Heart right ventricle (tissue), 16 donors: ENCODE results near the gene ATXN8OS. TPM values are rescaled to one million over a fixed set of nuclear protein-coding genes. Genes with fewer than 3 reads are reported as not detected.

Source experiments
- ATAC-seq, 8 donors: fragments of 200-7000 bp; cut with Tn5 transposase; one replicate each; pipeline ENCODE4 v1.9.1; 2020; ENCODE audit warnings: mild to moderate bottlenecking in 8 of 8, moderate library complexity in 8 of 8, moderate number of reproducible peaks in 1 of 8
- DNase-seq, 2 donors: peaks; one replicate each; pipeline ENCODE4 v3.0.0-alpha.2; 2020
- H3K27ac ChIP-seq, 10 donors: fragments of 200-600 bp; sonication (generic) in 2 of 10; one replicate each; pipeline versions ENCODE4 v1.5.0 to v1.8.0; 2020 to 2022; ENCODE audit warnings: mild to moderate bottlenecking in 3 of 10
- H3K27me3 ChIP-seq, 7 donors: fragments of 200-600 bp; one replicate each; pipeline ENCODE4 v1.8.0; 2021 to 2022; ENCODE audit warnings: mild to moderate bottlenecking in 2 of 7
- H3K36me3 ChIP-seq, 9 donors: fragments of 200-600 bp; sonication (generic) in 1 of 9; one replicate each; pipeline versions ENCODE4 v1.5.0 to v1.8.0; 2020 to 2022; ENCODE audit warnings: mild to moderate bottlenecking in 2 of 9
- H3K4me1 ChIP-seq, 9 donors: fragments of 200-600 bp; sonication (generic) in 1 of 9; one replicate each; pipeline versions ENCODE4 v1.5.0 to v1.8.0; 2020 to 2022; ENCODE audit warnings: mild to moderate bottlenecking in 4 of 9
- H3K4me3 ChIP-seq, 10 donors: fragments of 200-600 bp; sonication (generic) in 2 of 10; one replicate each; pipeline versions ENCODE4 v1.5.0 to v1.8.0; 2020 to 2022; ENCODE audit warnings: mild to moderate bottlenecking in 7 of 10, moderate library complexity in 2 of 10
- H3K9me3 ChIP-seq, 11 donors: fragments of 200-600 bp in 10 of 11; sonication (generic) in 2 of 11; one replicate each; pipeline versions ENCODE4 v1.5.0 to v1.8.0; 2013 to 2022; ENCODE audit warnings: mild to moderate bottlenecking in 2 of 11, control low read depth in 1 of 11, moderate library complexity in 1 of 11
- CTCF ChIP-seq, 9 donors: fragments of 200-600 bp; sonication (generic) in 2 of 9; IDR thresholded peaks; one replicate each; pipeline versions ENCODE4 v1.5.0 to v1.8.0; 2021 to 2022; ENCODE audit warnings: antibody characterized with exemption in 9 of 9, mild to moderate bottlenecking in 5 of 9, moderate library complexity in 1 of 9
- WGBS, 2 donors: extraction: QIAGEN DNeasy Blood & Tissue Kit; methylation state at CpG; one replicate each; pipeline ENCODE4 v1.1.7; 2013; ENCODE audit warnings: inconsistent platforms in 1 of 2; 5-methylcytosine and 5-hydroxymethylcytosine counted together
- intact Hi-C, 10 donors: fragments of 100-400 bp; cut with DNase I; formaldehyde crosslinking; loops; one replicate each; pipeline versions ENCODE4 v1.11.1 to v1.14.2; 2022
- long read RNA-seq, 3 donors: library from polyadenylated mRNA; unstranded; transcript quantifications; one replicate each; pipeline ENCODE4 v2.0.0, GENCODE V29; 2020 to 2021
- polyA plus RNA-seq, 2 donors: library from polyadenylated mRNA; stranded (reverse); fragments of 200-250 nt; gene quantifications; one replicate each; pipeline ENCODE4 v1.2.3, GENCODE V29; 2013
- total RNA-seq, 10 donors: library from RNA; stranded (reverse); fragmentation: NEBNext Ultra II Directional in 3 of 10; extraction: Animal tissue kit (Norgen Biotek cat#: 25700) in 3 of 10; gene quantifications; one replicate each; pipeline versions ENCODE4 v1.2.1 to v1.2.4, GENCODE V29; 2021 to 2023
- donor health status: Arrhythmogenic right ventricular cardiomyopathy.
- donor health status: ischemic (EF 13 %, LVEDD 7.1; RV severe dilation, severe dysfunction).
- donor health status: healthy with polysubstance abuse.
- donor health status: DM: no; HTN: yes; CAD: no.
- donor health status: DM: no; HTN: no; CAD: no.
- donor health status: ischemic (EF 25% LVEDD 6.9; RV normal size, moderate dysfunction).
- donor health status: ischemic (EF 25% LVEDD 5.7; RV mildly dilated, moderate dysfunction).
- donor health status: healthy.
- donor health status: DM: yes; HTN: yes; CAD: no.
- donor health status: Ischemic cardiomyopathy.
- donor health status: ischemic (EF 35%, LVEDD 5.7; RV mildly dilated, moderate dysfunction).
- donor health status: nonischemic (EF 11% LVEDD 7.7; RV severe dilation, severe dysfunction).
- donor health status: DM: yes; HTN: yes; CAD: no.
- donor health status: PGD.
- donor health status: ischemic (EF 29% LVEDD 5.4; RV normal size, mild dysfunction).
- donor health status: nonischemic (EF 23%, LVEDD 6.1; RV moderate dilation, normal function).

The ATXN8OS gene
- not detected for total RNA-seq
- not detected for polyA plus RNA-seq
- long read RNA-seq, donor 1, result 0 reads
- long read RNA-seq, donor 2, result 0 reads
- long read RNA-seq, donor 3, result 0 reads

GRCh38 chr13:70107498-70108281 is at the start of gene ATXN8OS:
ATXN8OS (plus strand) TSS chr13:70107826.
- H3K4me1 ChIP-seq, result no peaks in the 10 kb centered on the region
- no peak within 1 kb of the TSS for H3K4me3 ChIP-seq
- DNase-seq (no peak), ATAC-seq (no peak)
- H3K27ac ChIP-seq, result no peak within 1 kb of the TSS
- no peak for TF ChIP-seq CTCF (IDR thresholded peaks at IDR 0.05)
- H3K9me3 ChIP-seq, result no peaks in the 10 kb centered on the region
- WGBS, 2 donors, result 2 to 3% methylated on average over 53 of the region's 53 CpGs
- H3K27me3 ChIP-seq, result peaks cover 0 to 24% (median 12%) of the 10 kb centered on the region in 7 donors
- intact Hi-C loops, result no loop called here
- H3K36me3 ChIP-seq, result no peaks in the 10 kb centered on the region

GRCh38 chr13:70080012-70080411 is 27.6 kb upstream of the ATXN8OS start:
- ATAC-seq (peak; percentile 76 to 100 (median 96)), DNase-seq (peak; percentile 12 to 62)
- H3K27ac ChIP-seq, result no peak overlapping the region
- no peaks in the 10 kb centered on the region for H3K4me1 ChIP-seq
- H3K4me3 ChIP-seq, result no peak overlapping the region
- H3K9me3 ChIP-seq, result no peaks in the 10 kb centered on the region
- WGBS, 2 donors, result 12 to 13% methylated on average over 4 of the region's 4 CpGs
- H3K27me3 ChIP-seq, result no peaks in the 10 kb centered on the region
- TF ChIP-seq CTCF (IDR thresholded peaks at IDR 0.05), result no peak
- intact Hi-C loops, result no loop called here
- no peaks in the 10 kb centered on the region for H3K36me3 ChIP-seq

GRCh38 chr13:70087247-70087646 is 20.4 kb upstream of the ATXN8OS start:
- intact Hi-C loops, result no loop called here
- Histone ChIP-seq H3K36me3 (no peaks in the 10 kb centered on the region), H3K4me3 (no peak overlapping the region), H3K27ac (no peak overlapping the region), H3K4me1 (no peaks in the 10 kb centered on the region), H3K27me3 (no peaks in the 10 kb centered on the region), H3K9me3 (no peaks in the 10 kb centered on the region)
- ATAC-seq (no peak), DNase-seq (no peak)
- WGBS, 2 donors, result 65% methylated on average over 4 of the region's 4 CpGs
- no peak for TF ChIP-seq CTCF (IDR thresholded peaks at IDR 0.05)

DNA sequence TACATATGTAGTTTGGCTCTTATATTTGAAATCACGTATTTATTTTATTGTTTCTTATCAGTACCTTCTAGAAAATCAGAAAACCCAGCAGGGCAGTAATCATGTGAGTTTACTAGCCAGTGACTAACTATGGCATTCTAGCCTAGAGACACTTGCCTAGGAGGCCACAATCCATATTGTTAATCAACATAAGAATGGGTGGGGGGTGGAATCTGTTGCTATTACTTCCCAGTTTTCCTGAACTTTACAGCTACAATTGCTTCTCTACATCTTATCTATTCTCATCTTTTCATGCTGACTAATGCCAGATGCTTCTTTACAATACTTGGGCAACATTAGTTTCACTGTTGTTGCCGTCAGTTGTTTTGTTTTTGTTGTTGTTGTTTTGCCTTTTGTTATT is 18.7 kb upstream of the ATXN8OS start:
- intact Hi-C loops, result no loop called here
- H3K9me3 ChIP-seq, result no peaks in the 10 kb centered on the region
- H3K4me3 ChIP-seq, result no peak overlapping the region
- TF ChIP-seq CTCF (IDR thresholded peaks at IDR 0.05), result no peak
- H3K4me1 ChIP-seq, result no peaks in the 10 kb centered on the region
- WGBS, 2 donors, result 67 to 73% methylated on average over 2 of the region's 2 CpGs
- H3K36me3 ChIP-seq, result no peaks in the 10 kb centered on the region
- H3K27ac ChIP-seq, result no peak overlapping the region
- ATAC-seq (no peak), DNase-seq (no peak)
- H3K27me3 ChIP-seq, result no peaks in the 10 kb centered on the region
